Measurements from ENCODE around the gene NYNRIN.

DNA sequence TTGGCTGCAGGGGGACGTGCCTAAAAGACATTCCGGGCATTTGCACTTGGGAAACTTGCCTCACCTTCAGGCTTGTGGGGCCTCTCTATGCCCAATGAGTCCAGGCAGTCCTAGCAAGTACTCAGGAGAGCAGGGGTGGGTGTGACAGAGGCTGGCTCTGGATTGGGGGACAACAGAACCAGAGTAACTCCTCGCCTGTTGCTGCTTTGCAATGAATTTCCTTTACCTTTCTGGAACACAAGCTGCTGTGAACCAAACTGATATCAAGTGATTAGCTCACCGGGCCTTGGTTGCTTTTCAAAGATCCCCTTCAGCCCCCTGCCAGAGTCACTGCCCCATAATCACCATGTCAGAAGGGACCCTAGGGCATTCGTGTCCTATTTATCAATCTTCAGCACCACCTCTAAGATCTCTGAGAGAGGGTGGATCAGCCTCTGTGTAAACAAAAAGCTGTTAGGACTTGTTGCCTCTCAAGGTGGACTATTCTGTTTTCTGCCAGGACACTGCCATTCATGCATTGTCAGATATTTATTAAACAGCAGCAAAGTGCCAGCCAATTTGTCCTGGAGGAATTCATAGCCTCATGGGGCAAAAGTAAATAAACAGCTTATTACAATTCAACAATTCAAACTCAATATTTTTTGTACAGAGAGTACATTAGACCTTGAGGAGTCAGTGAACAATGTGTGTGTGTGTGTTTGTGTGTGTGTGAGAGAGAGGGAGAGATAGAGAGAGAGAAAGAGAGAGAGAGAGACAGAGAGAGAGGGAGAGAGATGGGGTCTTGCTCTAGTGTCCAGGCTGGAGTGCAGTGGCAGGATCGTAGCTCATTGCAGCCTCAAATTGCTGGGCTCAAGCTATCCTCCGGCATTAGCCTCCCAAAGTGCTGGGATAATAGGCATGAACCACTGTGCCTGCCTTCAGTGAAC, 19.6 kb upstream of the NYNRIN start:
- TF ChIP-seq, protein P1, sequence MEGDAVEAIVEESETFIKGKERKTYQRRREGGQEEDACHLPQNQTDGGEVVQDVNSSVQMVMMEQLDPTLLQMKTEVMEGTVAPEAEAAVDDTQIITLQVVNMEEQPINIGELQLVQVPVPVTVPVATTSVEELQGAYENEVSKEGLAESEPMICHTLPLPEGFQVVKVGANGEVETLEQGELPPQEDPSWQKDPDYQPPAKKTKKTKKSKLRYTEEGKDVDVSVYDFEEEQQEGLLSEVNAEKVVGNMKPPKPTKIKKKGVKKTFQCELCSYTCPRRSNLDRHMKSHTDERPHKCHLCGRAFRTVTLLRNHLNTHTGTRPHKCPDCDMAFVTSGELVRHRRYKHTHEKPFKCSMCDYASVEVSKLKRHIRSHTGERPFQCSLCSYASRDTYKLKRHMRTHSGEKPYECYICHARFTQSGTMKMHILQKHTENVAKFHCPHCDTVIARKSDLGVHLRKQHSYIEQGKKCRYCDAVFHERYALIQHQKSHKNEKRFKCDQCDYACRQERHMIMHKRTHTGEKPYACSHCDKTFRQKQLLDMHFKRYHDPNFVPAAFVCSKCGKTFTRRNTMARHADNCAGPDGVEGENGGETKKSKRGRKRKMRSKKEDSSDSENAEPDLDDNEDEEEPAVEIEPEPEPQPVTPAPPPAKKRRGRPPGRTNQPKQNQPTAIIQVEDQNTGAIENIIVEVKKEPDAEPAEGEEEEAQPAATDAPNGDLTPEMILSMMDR (IDR thresholded peaks at IDR 0.05) = no peak
- no peak for TF ChIP-seq POLR2A (IDR thresholded peaks at IDR 0.05)
